HCT116 (cell line): Measurements from ENCODE around the gene NFKBIZ. TPM values are rescaled to one million over a fixed set of nuclear protein-coding genes. Genes with fewer than 3 reads are reported as not detected.
"Not testable (repeated sequence)": the region's sequence is repeated elsewhere in the genome, so short reads cannot be mapped to it uniquely, and the experiment has no call there.

Experiments
- ATAC-seq: fragments of 200-7000 bp; cut with Tn5 transposase; 2 replicates; pipeline ENCODE4 v1.9.1; 2020; ENCODE audit warnings: mild to moderate bottlenecking, moderate library complexity
- BruUV-seq: library from RNA; stranded (reverse); fragments of 400-500 nt; replicated peaks from 2 replicates; lab custom pipeline; 2021; lab: Mats Ljungman, UMichigan
- CTCF ChIA-PET: fragments of 300-600 bp; sonication (Branson Sonifier 250); formaldehyde crosslinking; loops from one replicate; lab custom pipeline; 2021; ENCODE audit warnings: antibody characterized with exemption; lab: Charles Lee
- POLR2A ChIA-PET: fragments of 300-600, 350-600 bp; sonication (Branson Sonifier 250); formaldehyde crosslinking; loops from one replicate; lab custom pipeline; 2021; ENCODE audit warnings: antibody characterized with exemption; lab: Charles Lee
- RAD21 ChIA-PET, 2 experiments: fragments of 300-600 bp; sonication (Branson Sonifier 250); formaldehyde crosslinking; loops; one replicate each; lab custom pipeline; 2023; ENCODE audit warnings: low total read pairs in 2 of 2; ENCODE audit not compliant: uncharacterized antibody in 2 of 2, unreplicated experiment in 2 of 2, low non-redundant PET in 1 of 2; lab: Charles Lee
- DNase-seq: peaks from one replicate; pipeline ENCODE4 v3.0.0-alpha.2; 2010; ENCODE audit warnings: low read depth, low spot score
- H2AFZ ChIP-seq: fragments of 200-600 bp; shearing (Covaris generic), sonication (generic); 2 replicates; pipeline ENCODE4 v1.6.1; 2017; ENCODE audit warnings: low read depth, mixed run types, mixed read lengths, antibody characterized with exemption, low read length; ENCODE audit not compliant: poor library complexity, severe bottlenecking
- H3K27ac ChIP-seq: 2 replicates; pipeline ENCODE4 v1.5.1; 2012; ENCODE audit warnings: low read depth, low read length
- H3K27me3 ChIP-seq: fragments of 200-600 bp; sonication (generic); 2 replicates; pipeline ENCODE4 v1.6.1; 2016; ENCODE audit warnings: mixed run types, low read length, mixed read lengths; ENCODE audit not compliant: insufficient read depth
- H3K36me3 ChIP-seq, 2 experiments: fragments of 200-500 bp in 1 of 2; fragments of 200-600 bp in 1 of 2; sonication (Bioruptor generic) in 1 of 2; sonication (generic) in 1 of 2; 2 replicates each; pipeline versions ENCODE4 v1.5.1 to v1.6.1; 2014 to 2016; ENCODE audit warnings: low read length in 2 of 2, inconsistent platforms in 1 of 2, mixed read lengths in 1 of 2, mixed run types in 1 of 2; ENCODE audit not compliant: insufficient read depth in 2 of 2, control insufficient read depth in 1 of 2
- H3K4me1 ChIP-seq, 2 experiments: fragments of 200-600 bp in 1 of 2; sonication (generic) in 1 of 2; 2 replicates each; pipeline versions ENCODE4 v1.5.1 to v1.6.1; 2012 to 2017; ENCODE audit warnings: low read length in 2 of 2, inconsistent platforms in 1 of 2, mild to moderate bottlenecking in 1 of 2, mixed read lengths in 1 of 2, mixed run types in 1 of 2, moderate library complexity in 1 of 2; ENCODE audit not compliant: insufficient read depth in 2 of 2, control insufficient read depth in 1 of 2
- H3K4me2 ChIP-seq: fragments of 200-600 bp; sonication (generic); 2 replicates; pipeline ENCODE4 v1.6.1; 2017; ENCODE audit warnings: mixed run types, low read length, mixed read lengths
- H3K4me3 ChIP-seq, 2 experiments: fragments of 200-600 bp in 1 of 2; sonication (generic) in 1 of 2; replicated peaks in 1 of 2; 2 replicates each; pipeline ENCODE4 v1.5.1; 2011 to 2016; ENCODE audit warnings: low read length in 2 of 2, control low read depth in 1 of 2, low read depth in 1 of 2, mild to moderate bottlenecking in 1 of 2, mixed read lengths in 1 of 2, mixed run types in 1 of 2
- H3K79me2 ChIP-seq: fragments of 200-600 bp; sonication (generic); 2 replicates; pipeline ENCODE4 v1.6.1; 2017; ENCODE audit warnings: mild to moderate bottlenecking, mixed run types, low read length, moderate library complexity, mixed read lengths; ENCODE audit not compliant: insufficient read depth
- H3K9ac ChIP-seq: fragments of 200-600 bp; sonication (generic); 2 replicates; pipeline ENCODE4 v1.6.1; 2016; ENCODE audit warnings: low read length, mixed read lengths
- H3K9me2 ChIP-seq: fragments of 200-600 bp; sonication (generic), shearing (Covaris generic); 2 replicates; pipeline ENCODE4 v1.6.1; 2017; ENCODE audit warnings: mixed run types, mild to moderate bottlenecking, moderate library complexity; ENCODE audit not compliant: insufficient read depth
- H3K9me3 ChIP-seq, 2 experiments: fragments of 200-500 bp in 1 of 2; fragments of 200-600 bp in 1 of 2; sonication (Bioruptor generic) in 1 of 2; sonication (generic) in 1 of 2; 2 replicates each; pipeline ENCODE4 v1.6.1; 2014 to 2017; ENCODE audit warnings: low read length in 2 of 2, mixed read lengths in 2 of 2, inconsistent platforms in 1 of 2, low read depth in 1 of 2, mild to moderate bottlenecking in 1 of 2, mixed run types in 1 of 2, moderate library complexity in 1 of 2; ENCODE audit not compliant: control insufficient read depth in 1 of 2, insufficient read depth in 1 of 2
- H4K20me1 ChIP-seq: fragments of 200-600 bp; sonication (generic), shearing (Covaris generic); 2 replicates; pipeline ENCODE4 v1.6.1; 2017; ENCODE audit warnings: mixed run types, mild to moderate bottlenecking, moderate library complexity; ENCODE audit not compliant: insufficient read depth
- CEBPB ChIP-seq: IDR thresholded peaks from 2 replicates; pipeline ENCODE4 v1.6.1; 2012; ENCODE audit warnings: low read depth
- EGR1 ChIP-seq: IDR thresholded peaks from 2 replicates; pipeline ENCODE4 v1.6.1; 2012; ENCODE audit warnings: low read depth
- EZH2 ChIP-seq: fragments of 200-600 bp; sonication (generic); IDR thresholded peaks from 2 replicates; pipeline ENCODE4 v1.6.1; 2017; ENCODE audit warnings: antibody characterized with exemption, mixed run types
- EZH2phosphoT487 ChIP-seq: fragments of 200-600 bp; IDR thresholded peaks from 2 replicates; pipeline ENCODE4 v1.6.1; 2018; ENCODE audit warnings: antibody characterized with exemption, borderline replicate concordance
- FOSL1 ChIP-seq: IDR thresholded peaks from 2 replicates; pipeline ENCODE4 v1.6.1; 2012; ENCODE audit warnings: low read depth
- POLR2A ChIP-seq: IDR thresholded peaks from 2 replicates; pipeline ENCODE4 v1.7.0; 2011; ENCODE audit warnings: borderline replicate concordance; ENCODE audit not compliant: insufficient read depth, insufficient read length; ENCODE audit errors: extremely low read depth
- POLR2AphosphoS5 ChIP-seq: IDR thresholded peaks from 2 replicates; pipeline ENCODE4 v1.6.1; 2011; ENCODE audit warnings: mild to moderate bottlenecking, low read depth, low read length, moderate library complexity
- SP1 ChIP-seq: IDR thresholded peaks from 2 replicates; pipeline ENCODE4 v1.6.1; 2012; ENCODE audit warnings: low read depth
- YY1 ChIP-seq: IDR thresholded peaks from 2 replicates; pipeline ENCODE4 v1.6.1; 2011; ENCODE audit warnings: low read length, low read depth, moderate library complexity, mild to moderate bottlenecking; ENCODE audit not compliant: insufficient replicate concordance; ENCODE audit errors: extremely low read depth
- ZFX ChIP-seq: fragments of 450-650 bp; IDR thresholded peaks from 2 replicates; pipeline ENCODE4 v1.6.1; 2017
- intact Hi-C: fragments of 100-400 bp; cut with micrococcal nuclease; formaldehyde crosslinking; loops from 2 replicates; pipeline ENCODE4 v1.10.0; 2022
- total RNA-seq: library from RNA; stranded (reverse); gene quantifications from one replicate; pipeline ENCODE4 v1.2.1, GENCODE V29; 2021; ENCODE audit not compliant: unreplicated experiment
- TF ChIP-seq, protein P1 (sequence below): IDR thresholded peaks from 2 replicates; pipeline ENCODE4 v1.6.1; 2012; ENCODE audit warnings: low read depth

Gene NFKBIZ
- total RNA-seq, 1 experiment from 2014 or later, result 12.2 TPM

DNA sequence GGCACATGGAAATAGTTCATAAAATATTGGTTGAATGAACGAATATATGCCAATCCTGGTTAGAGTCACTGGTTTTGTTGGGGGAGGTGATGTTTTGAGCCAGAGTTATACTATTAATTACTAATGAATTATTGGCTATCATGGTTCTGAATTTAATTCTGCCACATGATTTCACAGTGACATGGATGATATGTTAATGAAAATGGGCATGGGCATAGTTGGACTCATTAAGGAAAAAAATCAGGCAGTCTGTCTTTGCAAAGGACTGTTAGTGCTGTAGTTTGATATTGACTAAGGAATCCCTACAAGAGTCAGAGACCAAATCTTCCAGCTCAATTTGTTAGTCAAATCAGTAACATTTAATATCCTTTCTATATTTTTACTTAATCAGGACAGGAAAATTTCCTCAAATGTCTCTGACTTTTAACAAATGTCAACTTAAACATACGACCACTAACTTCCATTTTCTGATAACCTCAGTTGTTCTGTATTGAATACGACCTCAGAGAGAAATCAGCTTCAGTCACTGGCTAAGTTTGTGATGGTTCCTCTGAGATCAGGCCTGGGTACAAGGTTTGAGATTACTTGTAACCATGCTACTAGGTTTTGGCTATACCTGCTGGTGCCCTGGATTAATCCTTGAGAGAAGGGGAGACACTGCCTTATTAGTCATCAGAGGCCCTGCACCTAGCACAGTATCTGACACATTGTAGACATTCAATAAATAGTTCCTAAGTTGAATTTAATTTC, 13.3 kb downstream of the NFKBIZ start:
- no peaks in the 10 kb centered on the region for H3K9me3 ChIP-seq
- H2AFZ ChIP-seq, result no peak overlapping the region
- CTCF ChIA-PET, result no interaction called here
- TF ChIP-seq EZH2 (no peak), FOSL1 (no peak), POLR2AphosphoS5 (no peak), EZH2phosphoT487 (no peak), SP1 (no peak), CEBPB (no peak), EGR1 (no peak), POLR2A (no peak), ZFX (no peak), YY1 (no peak)
- TF ChIP-seq, protein P1, sequence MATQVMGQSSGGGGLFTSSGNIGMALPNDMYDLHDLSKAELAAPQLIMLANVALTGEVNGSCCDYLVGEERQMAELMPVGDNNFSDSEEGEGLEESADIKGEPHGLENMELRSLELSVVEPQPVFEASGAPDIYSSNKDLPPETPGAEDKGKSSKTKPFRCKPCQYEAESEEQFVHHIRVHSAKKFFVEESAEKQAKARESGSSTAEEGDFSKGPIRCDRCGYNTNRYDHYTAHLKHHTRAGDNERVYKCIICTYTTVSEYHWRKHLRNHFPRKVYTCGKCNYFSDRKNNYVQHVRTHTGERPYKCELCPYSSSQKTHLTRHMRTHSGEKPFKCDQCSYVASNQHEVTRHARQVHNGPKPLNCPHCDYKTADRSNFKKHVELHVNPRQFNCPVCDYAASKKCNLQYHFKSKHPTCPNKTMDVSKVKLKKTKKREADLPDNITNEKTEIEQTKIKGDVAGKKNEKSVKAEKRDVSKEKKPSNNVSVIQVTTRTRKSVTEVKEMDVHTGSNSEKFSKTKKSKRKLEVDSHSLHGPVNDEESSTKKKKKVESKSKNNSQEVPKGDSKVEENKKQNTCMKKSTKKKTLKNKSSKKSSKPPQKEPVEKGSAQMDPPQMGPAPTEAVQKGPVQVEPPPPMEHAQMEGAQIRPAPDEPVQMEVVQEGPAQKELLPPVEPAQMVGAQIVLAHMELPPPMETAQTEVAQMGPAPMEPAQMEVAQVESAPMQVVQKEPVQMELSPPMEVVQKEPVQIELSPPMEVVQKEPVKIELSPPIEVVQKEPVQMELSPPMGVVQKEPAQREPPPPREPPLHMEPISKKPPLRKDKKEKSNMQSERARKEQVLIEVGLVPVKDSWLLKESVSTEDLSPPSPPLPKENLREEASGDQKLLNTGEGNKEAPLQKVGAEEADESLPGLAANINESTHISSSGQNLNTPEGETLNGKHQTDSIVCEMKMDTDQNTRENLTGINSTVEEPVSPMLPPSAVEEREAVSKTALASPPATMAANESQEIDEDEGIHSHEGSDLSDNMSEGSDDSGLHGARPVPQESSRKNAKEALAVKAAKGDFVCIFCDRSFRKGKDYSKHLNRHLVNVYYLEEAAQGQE, result no peak
- TF ChIP-seq, all 23 proteins: peak for 0
- ChIA-PET RAD21 (no interaction called here), POLR2A (no interaction called here)
- Histone ChIP-seq H4K20me1 (no peaks in the 10 kb centered on the region), H3K27me3 (no peaks in the 10 kb centered on the region), H3K9me2 (no peaks in the 10 kb centered on the region), H3K79me2 (no peaks in the 10 kb centered on the region), H3K27ac (no peak overlapping the region), H3K36me3 (peaks cover 7 to 23% of the 10 kb centered on the region in 2 experiments), H3K4me1 (peaks cover 2 to 5% of the 10 kb centered on the region in 2 experiments; a peak in 1 of 4 replicates), H3K9ac (no peak overlapping the region), H3K4me3 (no peak overlapping the region), H3K4me2 (no peak overlapping the region)
- DNase-seq, result no peak
- no peak for ATAC-seq
- no TSS peak for BruUV-seq
- intact Hi-C loops, result no loop called here

DNA sequence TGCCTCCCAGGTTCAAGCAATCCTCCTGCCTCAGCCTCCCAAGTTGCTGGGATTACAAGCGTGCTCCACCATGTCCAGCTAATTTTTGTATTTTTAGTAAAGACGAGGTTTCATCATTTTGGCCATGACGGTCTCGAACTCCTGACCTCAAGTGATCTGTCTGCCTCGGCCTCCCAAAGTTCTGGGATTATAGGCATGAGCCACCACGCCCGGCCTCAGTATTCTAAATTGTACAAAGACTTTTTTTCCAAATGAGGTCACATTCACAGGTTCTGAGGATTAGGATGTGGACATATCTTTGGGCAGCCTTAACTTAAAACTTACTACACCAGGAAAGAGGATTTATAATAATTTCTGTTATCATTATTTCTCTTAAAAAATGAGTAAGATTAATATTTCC, 15.6 kb downstream of the NFKBIZ start:
- RAD21 ChIA-PET, intact Hi-C loops, H3K27ac ChIP-seq, ATAC-seq, H3K4me2 ChIP-seq, H3K79me2 ChIP-seq, BruUV-seq, H3K36me3 ChIP-seq, H3K9me3 ChIP-seq, H4K20me1 ChIP-seq, DNase-seq, H3K9ac ChIP-seq, H2AFZ ChIP-seq, H3K27me3 ChIP-seq, H3K9me2 ChIP-seq, H3K4me3 ChIP-seq: not testable (repeated sequence)
- ChIA-PET CTCF (interaction anchor here (0.6 kb wide), 1 partner anchor 363 kb away, joined by 3 read pairs; no protein-coding TSS in a partner anchor), POLR2A (interaction anchor here (1.3 kb wide), 1 partner anchor 15 kb away, joined by 7 read pairs; the partner anchor contains the start of gene NFKBIZ)
- peaks cover 14 to 16% of the 10 kb centered on the region in 2 experiments for H3K4me1 ChIP-seq
